A549 (cell line): ENCODE measurements around the gene FRY.

ENCODE experiments used
- CBX8 ChIP-seq: fragments of 200-600 bp; sonication (generic); IDR thresholded peaks from 2 replicates; pipeline ENCODE4 v1.6.1; 2016
- CEBPB ChIP-seq, 2 experiments: fragments of >200 bp in 1 of 2; sonication (Bioruptor Twin) in 1 of 2; formaldehyde crosslinking in 1 of 2; IDR thresholded peaks; 2 replicates each; pipeline ENCODE4 v1.6.1; 2012 to 2016
- FOSL2 ChIP-seq, 2 experiments: fragments of 450-650 bp in 1 of 2; fragments of >200 bp in 1 of 2; sonication (Bioruptor Twin) in 1 of 2; formaldehyde crosslinking; IDR thresholded peaks; 2 replicates each; pipeline versions ENCODE4 v1.5.0 to v1.6.1; 2016 to 2020; ENCODE audit warnings: mild to moderate bottlenecking in 1 of 2, moderate library complexity in 1 of 2
- MAX ChIP-seq: IDR thresholded peaks from 2 replicates; pipeline ENCODE4 v1.6.1; 2012
- MYC ChIP-seq: IDR thresholded peaks from 2 replicates; pipeline ENCODE4 v1.6.1; 2012; ENCODE audit warnings: mild to moderate bottlenecking, inconsistent platforms, low read length, improper control_type of control experiment, borderline replicate concordance
- POLR2A ChIP-seq: IDR thresholded peaks from 2 replicates; pipeline ENCODE4 v1.6.1; 2012; ENCODE audit warnings: mild to moderate bottlenecking, low read length
- REST ChIP-seq: fragments of 200-600 bp; sonication (generic); IDR thresholded peaks from 2 replicates; pipeline ENCODE4 v1.6.1; 2016; ENCODE audit warnings: antibody characterized with exemption, mild to moderate bottlenecking, moderate library complexity
- RFX5 ChIP-seq: fragments of 450-650 bp; IDR thresholded peaks from 2 replicates; pipeline ENCODE4 v1.7.1; 2014; ENCODE audit warnings: antibody characterized with exemption, mild to moderate bottlenecking, moderate library complexity
- USF2 ChIP-seq: fragments of 450-650 bp; IDR thresholded peaks from 2 replicates; pipeline ENCODE4 v1.6.1; 2014; ENCODE audit warnings: antibody characterized with exemption
- TF ChIP-seq, protein P1 (sequence below): fragments of >200 bp; sonication (Bioruptor Twin); formaldehyde crosslinking; IDR thresholded peaks from 3 replicates; pipeline ENCODE4 v1.5.1; 2016

GRCh38 chr13:32320528-32320927 lies 289.0 kb downstream of the FRY start:
- TF ChIP-seq CEBPB (IDR thresholded peaks at IDR 0.05) (no peak), CBX8 (no peak), MYC (no peak), FOSL2 (IDR thresholded peaks at IDR 0.05) (no peak), FOSL2 (CRISPR knock-in tag; IDR thresholded peaks at IDR 0.05) (no peak), MAX (no peak), POLR2A (no peak), RFX5 (no peak), USF2 (no peak), REST (no peak)
- TF ChIP-seq, protein P1, sequence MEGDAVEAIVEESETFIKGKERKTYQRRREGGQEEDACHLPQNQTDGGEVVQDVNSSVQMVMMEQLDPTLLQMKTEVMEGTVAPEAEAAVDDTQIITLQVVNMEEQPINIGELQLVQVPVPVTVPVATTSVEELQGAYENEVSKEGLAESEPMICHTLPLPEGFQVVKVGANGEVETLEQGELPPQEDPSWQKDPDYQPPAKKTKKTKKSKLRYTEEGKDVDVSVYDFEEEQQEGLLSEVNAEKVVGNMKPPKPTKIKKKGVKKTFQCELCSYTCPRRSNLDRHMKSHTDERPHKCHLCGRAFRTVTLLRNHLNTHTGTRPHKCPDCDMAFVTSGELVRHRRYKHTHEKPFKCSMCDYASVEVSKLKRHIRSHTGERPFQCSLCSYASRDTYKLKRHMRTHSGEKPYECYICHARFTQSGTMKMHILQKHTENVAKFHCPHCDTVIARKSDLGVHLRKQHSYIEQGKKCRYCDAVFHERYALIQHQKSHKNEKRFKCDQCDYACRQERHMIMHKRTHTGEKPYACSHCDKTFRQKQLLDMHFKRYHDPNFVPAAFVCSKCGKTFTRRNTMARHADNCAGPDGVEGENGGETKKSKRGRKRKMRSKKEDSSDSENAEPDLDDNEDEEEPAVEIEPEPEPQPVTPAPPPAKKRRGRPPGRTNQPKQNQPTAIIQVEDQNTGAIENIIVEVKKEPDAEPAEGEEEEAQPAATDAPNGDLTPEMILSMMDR, result no peak
